Smooth muscle cell (in vitro differentiated cells): ENCODE data around the gene METTL27. TPM values are rescaled to one million over a fixed set of nuclear protein-coding genes. Genes with fewer than 3 reads are reported as not detected.
"Not testable (repeated sequence)": the region's sequence is repeated elsewhere in the genome, so short reads cannot be mapped to it uniquely, and the experiment has no call there.

Experiments
- DNase-seq: peaks from one replicate; lab custom pipeline; 2025; ENCODE audit not compliant: unreplicated experiment; lab: John Stamatoyannopoulos, UW
- H2AFZ ChIP-seq: fragments of 200-600 bp; sonication (generic); 2 replicates; pipeline ENCODE4 v1.6.0; 2016; ENCODE audit warnings: antibody characterized with exemption, low read depth, mild to moderate bottlenecking
- H3F3A ChIP-seq: fragments of 200-600 bp; sonication (generic); 2 replicates; pipeline ENCODE4 v1.6.0; 2017; ENCODE audit warnings: antibody characterized with exemption, low read depth
- H3K27ac ChIP-seq: fragments of 200-600 bp; sonication (generic); 2 replicates; pipeline ENCODE4 v1.5.1; 2016; ENCODE audit warnings: low read depth, mild to moderate bottlenecking
- H3K27me3 ChIP-seq: fragments of 200-600 bp; sonication (generic); 2 replicates; pipeline ENCODE4 v1.6.1; 2016; ENCODE audit warnings: low read depth, mild to moderate bottlenecking
- H3K36me3 ChIP-seq: fragments of 200-600 bp; sonication (generic); 2 replicates; pipeline ENCODE4 v1.5.1; 2016; ENCODE audit warnings: low read depth
- H3K4me1 ChIP-seq: fragments of 200-600 bp; sonication (generic); 2 replicates; pipeline ENCODE4 v1.5.1; 2016; ENCODE audit warnings: low read depth
- H3K4me2 ChIP-seq: fragments of 200-600 bp; sonication (generic); 2 replicates; pipeline ENCODE4 v1.6.0; 2016; ENCODE audit warnings: mild to moderate bottlenecking
- H3K4me3 ChIP-seq: fragments of 200-600 bp; sonication (generic); 2 replicates; pipeline ENCODE4 v1.5.1; 2016; ENCODE audit warnings: mild to moderate bottlenecking
- H3K79me2 ChIP-seq: fragments of 200-600 bp; sonication (generic); 2 replicates; pipeline ENCODE4 v1.6.0; 2016; ENCODE audit warnings: low read depth, mild to moderate bottlenecking
- H3K9ac ChIP-seq: fragments of 200-600 bp; sonication (generic); 2 replicates; pipeline ENCODE4 v1.6.0; 2016; ENCODE audit warnings: low read depth
- H3K9me3 ChIP-seq: fragments of 200-600 bp; sonication (generic); replicated peaks from 2 replicates; pipeline ENCODE4 v1.5.1; 2016; ENCODE audit warnings: low read depth
- H4K20me1 ChIP-seq: fragments of 200-600 bp; sonication (generic); 2 replicates; pipeline ENCODE4 v1.6.0; 2016; ENCODE audit warnings: low read depth
- CTCF ChIP-seq: fragments of 200-600 bp; sonication (generic); IDR thresholded peaks from 2 replicates; pipeline ENCODE4 v1.5.1; 2017; ENCODE audit warnings: borderline replicate concordance, mild to moderate bottlenecking, antibody characterized with exemption; ENCODE audit not compliant: insufficient read depth, poor library complexity, severe bottlenecking
- WGBS: methylation state at CpG from one replicate; pipeline ENCODE4 v1.1.7; 2016; ENCODE audit warnings: low lambda C conversion rate; 5-methylcytosine and 5-hydroxymethylcytosine counted together
- polyA plus RNA-seq: library from polyadenylated mRNA; unstranded; fragments of >200 nt; fragmentation: Nextera tagmentation; extraction: Ambion mirVana; gene quantifications from 2 replicates; pipeline ENCODE4 v1.2.1, GENCODE V29; 2016
- total RNA-seq: library from RNA; depleted of rRNA; stranded (reverse); fragments of >200 nt; gene quantifications from 2 replicates; pipeline ENCODE4 v1.2.3, GENCODE V29; 2014

The METTL27 gene
- total and polyA plus RNA-seq, 2 experiments from 2014 or later = 0.54 to 4.1 TPM

- no peaks in the 10 kb centered on the region for H3K27me3 ChIP-seq
- no peaks in the 10 kb centered on the region for H3K79me2 ChIP-seq
- no peak for DNase-seq
- no peaks in the 10 kb centered on the region for H4K20me1 ChIP-seq
- no peak overlapping the region for H3K4me3 ChIP-seq
- no peak overlapping the region for H3K27ac ChIP-seq
- H3K9ac ChIP-seq = no peak overlapping the region
- H3K36me3 ChIP-seq = no peaks in the 10 kb centered on the region
- H3K4me1 ChIP-seq = no peaks in the 10 kb centered on the region
- no peaks in the 10 kb centered on the region for H3F3A ChIP-seq
- no peak for TF ChIP-seq CTCF
- WGBS = 95% methylated on average over 4 of the region's 4 CpGs
- H2AFZ ChIP-seq = no peak overlapping the region
- no peaks in the 10 kb centered on the region for H3K9me3 ChIP-seq
- no peak overlapping the region for H3K4me2 ChIP-seq
These were observed 53.3 kb downstream of the METTL27 start for GRCh38 chr7:73789051-73789450.

- not testable (repeated sequence) for H3K27ac ChIP-seq, H4K20me1 ChIP-seq, H3K9me3 ChIP-seq, H3K9ac ChIP-seq, H3F3A ChIP-seq, H3K36me3 ChIP-seq, H3K79me2 ChIP-seq, H3K27me3 ChIP-seq, H3K4me2 ChIP-seq, H3K4me3 ChIP-seq, H2AFZ ChIP-seq, DNase-seq, H3K4me1 ChIP-seq
- WGBS = 90% methylated on average over 1 of the region's 1 CpG
These were observed 54.6 kb downstream of the METTL27 start for GRCh38 chr7:73787786-73788048.

- H3K27me3 ChIP-seq = no peaks in the 10 kb centered on the region
- TF ChIP-seq CTCF = no peak
- 91% methylated on average over 1 of the region's 1 CpG for WGBS
- no peaks in the 10 kb centered on the region for H3F3A ChIP-seq
- H3K27ac ChIP-seq = no peak overlapping the region
- H3K36me3 ChIP-seq = no peaks in the 10 kb centered on the region
- H3K9ac ChIP-seq = no peak overlapping the region
- H3K79me2 ChIP-seq = no peaks in the 10 kb centered on the region
- H3K4me2 ChIP-seq = no peak overlapping the region
- no peaks in the 10 kb centered on the region for H3K9me3 ChIP-seq
- no peak overlapping the region for H2AFZ ChIP-seq
- H3K4me3 ChIP-seq = no peak overlapping the region
- DNase-seq = no peak
- H4K20me1 ChIP-seq = no peaks in the 10 kb centered on the region
- H3K4me1 ChIP-seq = no peaks in the 10 kb centered on the region
These were observed 55.7 kb downstream of the METTL27 start for GRCh38 chr7:73786588-73786987.

Other genes starting within 250 kb of the METTL27 start
- gene MLXIPL, start 218.0 kb downstream of the METTL27 start, total RNA-seq = not detected in 2 replicates
- 0.32 TPM in 1 of 2 replicates, not detected in the other for gene MLXIPL, start 218.0 kb downstream of the METTL27 start, polyA plus RNA-seq
- 2.8 and 7.1 TPM in 2 replicates for gene VPS37D, start 174.7 kb downstream of the METTL27 start, total RNA-seq
- gene VPS37D, start 174.7 kb downstream of the METTL27 start, polyA plus RNA-seq = 7.1 and 8.7 TPM in 2 replicates
- 1.2 and 1.4 TPM in 2 replicates for gene DNAJC30, start 159.1 kb downstream of the METTL27 start, total RNA-seq
- gene DNAJC30, start 159.1 kb downstream of the METTL27 start, polyA plus RNA-seq = 4.6 and 6.2 TPM in 2 replicates
- gene BUD23, start 158.9 kb downstream of the METTL27 start, total RNA-seq = 35.6 and 43.0 TPM in 2 replicates
- 114 and 116 TPM in 2 replicates for gene BUD23, start 158.9 kb downstream of the METTL27 start, polyA plus RNA-seq
- gene STX1A, start 122.8 kb downstream of the METTL27 start, total RNA-seq = 14.3 and 18.3 TPM in 2 replicates
- gene STX1A, start 122.8 kb downstream of the METTL27 start, polyA plus RNA-seq = 7.5 and 18.0 TPM in 2 replicates
- gene ABHD11, start 103.7 kb downstream of the METTL27 start, total RNA-seq = 3.4 and 16.5 TPM in 2 replicates
- 14.1 and 19.9 TPM in 2 replicates for gene ABHD11, start 103.7 kb downstream of the METTL27 start, polyA plus RNA-seq
- gene CLDN3, start 72.2 kb downstream of the METTL27 start, total RNA-seq = not detected in 2 replicates
- gene CLDN3, start 72.2 kb downstream of the METTL27 start, polyA plus RNA-seq = 0.16 and 1.8 TPM in 2 replicates
- gene CLDN4, start 11.5 kb downstream of the METTL27 start, total RNA-seq = 83.7 and 109 TPM in 2 replicates
- 63.5 and 429 TPM in 2 replicates for gene CLDN4, start 11.5 kb downstream of the METTL27 start, polyA plus RNA-seq
- not detected in 2 replicates for gene TMEM270, start 18.6 kb upstream of the METTL27 start, total RNA-seq
- not detected in 2 replicates for gene TMEM270, start 18.6 kb upstream of the METTL27 start, polyA plus RNA-seq
- 0.13 and 1.1 TPM in 2 replicates for gene ELN, start 185.7 kb upstream of the METTL27 start, total RNA-seq
- gene ELN, start 185.7 kb upstream of the METTL27 start, polyA plus RNA-seq = 0.21 TPM in 1 of 2 replicates, not detected in the other
- 22.9 and 29.2 TPM in 2 replicates for gene LIMK1, start 241.3 kb upstream of the METTL27 start, total RNA-seq
- gene LIMK1, start 241.3 kb upstream of the METTL27 start, polyA plus RNA-seq = 23.6 and 27.9 TPM in 2 replicates